ENCODE results near the gene LRIT1.

The LRIT1 gene

DNA sequence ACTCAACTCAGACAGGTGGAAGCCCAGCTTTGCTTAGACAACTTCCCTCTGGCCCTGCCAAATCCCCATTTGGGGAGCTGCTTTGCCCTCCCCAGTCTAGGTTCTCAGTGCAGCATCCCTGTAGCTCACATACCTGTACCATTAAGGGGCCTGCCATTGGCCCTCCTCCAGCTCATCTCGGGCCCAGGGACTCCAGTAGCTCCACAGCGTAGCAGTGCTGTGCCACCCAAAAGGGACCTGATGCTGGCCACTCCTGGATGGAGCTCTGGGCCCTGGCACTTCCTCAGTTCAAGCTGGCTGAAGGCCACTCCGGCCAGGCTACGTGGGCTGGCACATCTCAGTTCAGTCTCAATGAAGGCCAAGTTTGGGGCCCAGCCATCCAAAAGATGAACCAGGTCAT is 7.4 kb downstream of the LRIT1 start:
- DNase-seq: no peak
- TF ChIP-seq, protein P1, sequence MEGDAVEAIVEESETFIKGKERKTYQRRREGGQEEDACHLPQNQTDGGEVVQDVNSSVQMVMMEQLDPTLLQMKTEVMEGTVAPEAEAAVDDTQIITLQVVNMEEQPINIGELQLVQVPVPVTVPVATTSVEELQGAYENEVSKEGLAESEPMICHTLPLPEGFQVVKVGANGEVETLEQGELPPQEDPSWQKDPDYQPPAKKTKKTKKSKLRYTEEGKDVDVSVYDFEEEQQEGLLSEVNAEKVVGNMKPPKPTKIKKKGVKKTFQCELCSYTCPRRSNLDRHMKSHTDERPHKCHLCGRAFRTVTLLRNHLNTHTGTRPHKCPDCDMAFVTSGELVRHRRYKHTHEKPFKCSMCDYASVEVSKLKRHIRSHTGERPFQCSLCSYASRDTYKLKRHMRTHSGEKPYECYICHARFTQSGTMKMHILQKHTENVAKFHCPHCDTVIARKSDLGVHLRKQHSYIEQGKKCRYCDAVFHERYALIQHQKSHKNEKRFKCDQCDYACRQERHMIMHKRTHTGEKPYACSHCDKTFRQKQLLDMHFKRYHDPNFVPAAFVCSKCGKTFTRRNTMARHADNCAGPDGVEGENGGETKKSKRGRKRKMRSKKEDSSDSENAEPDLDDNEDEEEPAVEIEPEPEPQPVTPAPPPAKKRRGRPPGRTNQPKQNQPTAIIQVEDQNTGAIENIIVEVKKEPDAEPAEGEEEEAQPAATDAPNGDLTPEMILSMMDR (IDR thresholded peaks at IDR 0.05): no peak
- Mint-ChIP-seq H3K36me3 (ENCODE audit: low read depth) (no peaks in the 10 kb centered on the region), H3K4me1 (no peaks in the 10 kb centered on the region), H3K4me3 (no peak overlapping the region), H3K9me3 (no peaks in the 10 kb centered on the region), H3K27me3 (ENCODE audit: low read depth, poor library complexity) (peaks cover 40% of the 10 kb centered on the region), H3K27ac (no peak overlapping the region)

DNA sequence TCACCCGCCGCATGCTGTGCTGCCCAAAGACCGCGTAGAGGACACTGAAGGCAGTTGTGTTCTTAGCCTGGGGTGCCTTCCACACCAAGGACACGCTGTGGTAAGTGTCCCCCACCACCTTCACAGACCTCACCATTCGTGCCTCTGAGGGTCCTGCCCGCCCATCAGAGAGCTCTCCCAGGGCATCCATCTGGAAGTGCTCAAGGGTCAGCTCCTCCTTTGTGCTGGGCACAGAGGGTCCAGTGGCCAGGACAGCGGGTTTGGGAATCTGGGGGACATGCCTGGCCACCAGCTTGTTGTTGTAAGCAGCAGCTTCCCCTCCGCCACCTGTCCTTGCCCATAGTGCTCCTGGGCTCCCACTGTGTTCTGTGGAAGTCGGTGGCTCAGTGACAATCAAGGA is 9.0 kb downstream of the LRIT1 start:
- TF ChIP-seq, protein P1 (IDR thresholded peaks at IDR 0.05): no peak
- Mint-ChIP-seq H3K27ac (no peak overlapping the region), H3K36me3 (ENCODE audit: low read depth) (no peaks in the 10 kb centered on the region), H3K4me1 (no peaks in the 10 kb centered on the region), H3K27me3 (ENCODE audit: low read depth, poor library complexity) (peaks cover 27% of the 10 kb centered on the region), H3K4me3 (no peak overlapping the region), H3K9me3 (no peaks in the 10 kb centered on the region)
- no peak for DNase-seq

DNA sequence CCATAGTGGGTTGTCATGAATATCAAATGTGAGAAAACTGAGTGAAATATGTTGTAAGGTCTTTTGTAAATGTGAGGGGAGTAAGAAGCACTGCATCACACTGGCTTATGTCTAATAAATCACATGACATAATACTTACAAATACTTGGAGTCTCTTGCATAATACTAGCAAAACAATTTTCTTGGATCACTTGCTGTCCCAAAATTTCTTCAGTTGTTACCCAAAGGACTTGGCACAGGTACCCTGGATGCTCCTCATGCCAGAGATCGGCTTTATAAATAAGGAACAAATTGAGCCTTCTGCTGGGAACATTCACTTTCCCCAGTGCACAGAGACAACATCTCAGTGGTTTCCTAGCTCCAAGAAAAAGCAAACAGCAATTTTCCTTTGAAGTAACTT is 11.0 kb downstream of the LRIT1 start:
- no peak overlapping the region for H3K27ac Mint-ChIP-seq
- H3K27me3 Mint-ChIP-seq (ENCODE audit: low read depth, poor library complexity): peaks cover 28% of the 10 kb centered on the region
- no peak overlapping the region for H3K4me3 Mint-ChIP-seq
- no peaks in the 10 kb centered on the region for H3K9me3 Mint-ChIP-seq
- no peaks in the 10 kb centered on the region for H3K4me1 Mint-ChIP-seq
- TF ChIP-seq, protein P1 (IDR thresholded peaks at IDR 0.05): no peak
- DNase-seq: no peak
- H3K36me3 Mint-ChIP-seq (ENCODE audit: low read depth): no peaks in the 10 kb centered on the region

DNA sequence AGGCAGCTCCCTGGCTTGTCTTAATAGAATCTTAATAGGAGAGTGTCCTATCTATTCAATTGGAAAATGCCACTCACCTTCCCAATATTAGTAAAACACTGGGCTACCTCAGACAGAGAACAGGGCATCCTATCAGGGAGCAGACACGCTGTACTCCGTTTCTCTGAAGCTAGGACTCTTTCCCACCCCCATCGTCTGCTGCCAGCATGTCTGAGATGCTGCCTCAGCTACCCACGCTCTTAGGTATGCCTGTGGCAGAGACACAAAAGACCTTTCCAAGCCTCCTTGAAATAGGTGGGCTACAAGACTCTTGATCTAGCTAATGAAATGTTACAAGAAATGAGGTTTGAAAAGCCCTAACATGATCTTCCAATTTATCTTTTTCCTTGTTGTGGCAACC is 13.5 kb downstream of the LRIT1 start:
- Mint-ChIP-seq H3K4me3 (no peak overlapping the region), H3K9me3 (no peaks in the 10 kb centered on the region), H3K27me3 (ENCODE audit: low read depth, poor library complexity) (peaks cover 28% of the 10 kb centered on the region)

DNA sequence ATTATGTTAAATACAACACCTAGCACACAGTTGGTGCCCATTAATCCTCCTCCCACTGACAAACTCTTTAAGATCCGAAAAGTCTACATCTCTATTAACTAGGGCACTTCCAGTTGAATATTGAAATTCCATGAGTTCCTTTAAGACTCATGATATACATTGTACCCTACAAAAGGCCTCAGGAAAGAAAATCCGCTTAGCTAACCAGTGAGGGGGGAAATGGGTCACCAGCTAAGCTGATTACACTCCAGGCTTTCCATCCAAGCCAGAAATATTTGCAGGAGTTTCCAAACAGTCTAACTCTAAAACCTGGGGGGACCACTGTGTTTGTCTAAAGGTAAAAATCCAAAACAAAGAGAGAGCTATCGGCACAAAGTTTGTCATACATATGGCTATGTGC is 14.7 kb downstream of the LRIT1 start:
- no peaks in the 10 kb centered on the region for H3K9me3 Mint-ChIP-seq
- peaks cover 28% of the 10 kb centered on the region for H3K27me3 Mint-ChIP-seq (ENCODE audit: low read depth, poor library complexity)
- H3K27ac Mint-ChIP-seq: no peak overlapping the region
- H3K4me1 Mint-ChIP-seq: no peaks in the 10 kb centered on the region
- H3K36me3 Mint-ChIP-seq (ENCODE audit: low read depth): no peaks in the 10 kb centered on the region
- no peak for DNase-seq
- TF ChIP-seq, protein P1 (IDR thresholded peaks at IDR 0.05): no peak
- H3K4me3 Mint-ChIP-seq: no peak overlapping the region

More for the DNA sequence above, 13.5 kb downstream of the LRIT1 start:
- Mint-ChIP-seq H3K36me3 (ENCODE audit: low read depth) (no peaks in the 10 kb centered on the region), H3K4me1 (no peaks in the 10 kb centered on the region), H3K27ac (no peak overlapping the region)
- DNase-seq: no peak
- TF ChIP-seq, protein P1 (IDR thresholded peaks at IDR 0.05): no peak

DNA sequence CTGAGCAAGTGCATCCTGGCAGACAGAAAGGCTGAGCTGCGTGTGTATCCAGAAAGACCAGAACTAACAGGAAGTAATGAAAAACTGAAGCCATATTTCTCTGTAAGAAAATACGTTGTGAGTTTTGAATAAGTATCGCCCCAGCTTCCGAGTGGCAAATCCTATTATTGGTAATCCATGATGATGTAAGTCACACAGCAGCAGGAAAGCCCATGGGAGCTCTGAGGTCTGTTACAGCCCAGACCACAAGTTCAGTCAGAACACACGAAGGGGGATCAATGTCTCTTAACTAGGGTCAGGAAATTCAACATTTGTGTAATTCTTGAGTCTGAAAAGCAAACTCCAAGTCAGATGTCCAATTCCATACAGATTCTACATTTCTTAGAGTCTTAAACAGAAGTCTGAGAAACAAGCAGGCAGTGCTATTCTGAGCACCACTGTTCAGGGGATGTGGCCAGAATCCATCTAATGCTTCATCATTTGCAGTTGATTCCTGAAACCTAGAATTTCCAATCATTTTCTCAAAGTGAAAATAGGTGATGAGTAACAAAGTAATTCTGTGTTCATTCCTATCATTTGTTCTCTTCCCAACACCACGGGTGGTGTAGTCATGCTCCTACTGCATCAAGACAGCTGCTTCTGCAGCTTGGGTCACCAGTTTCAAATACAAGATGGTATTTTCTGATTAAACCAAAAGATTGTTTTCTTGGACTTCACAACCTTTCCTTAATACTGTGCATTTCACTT is 15.7 kb downstream of the LRIT1 start, which contains the start of gene LRIT2:
LRIT2 (minus strand) TSS at position 118 of the 747 bp plus-strand sequence; CDS start at position 94, 24 bp downstream.
- Mint-ChIP-seq H3K27ac (no peak within 1 kb of the TSS), H3K4me3 (no peak within 1 kb of the TSS), H3K4me1 (no peaks in the 10 kb centered on the region), H3K9me3 (no peaks in the 10 kb centered on the region), H3K27me3 (ENCODE audit: low read depth, poor library complexity) (peaks cover 24% of the 10 kb centered on the region), H3K36me3 (ENCODE audit: low read depth) (no peaks in the 10 kb centered on the region)
- DNase-seq: no peak
- TF ChIP-seq, protein P1 (IDR thresholded peaks at IDR 0.05): no peak
